Activated CD4-positive, alpha-beta T cell treated with anti-CD3 and anti-CD28 coated beads for 1 hour (primary cell): ENCODE measurements around the gene TCERG1.

Experiments used
- DNase-seq: peaks from one replicate; pipeline ENCODE4 v3.0.0-alpha.2; 2020

Gene TCERG1

GRCh38 chr5:146458894-146459293 lies 11.8 kb downstream of the TCERG1 start:
- DNase-seq, result no peak

GRCh38 chr5:146461319-146461718 lies 14.2 kb downstream of the TCERG1 start:
- DNase-seq, result no peak

- no peak for DNase-seq
Measured at GRCh38 chr5:146463446-146463845, 16.3 kb downstream of the TCERG1 start.

GRCh38 chr5:146466521-146467349 lies 19.6 kb downstream of the TCERG1 start:
- DNase-seq, result no peak

GRCh38 chr5:146467760-146468159 lies 20.6 kb downstream of the TCERG1 start:
- no peak for DNase-seq

- no peak for DNase-seq
Measured at GRCh38 chr5:146474065-146474464, 26.9 kb downstream of the TCERG1 start.

GRCh38 chr5:146475190-146475780 lies 28.2 kb downstream of the TCERG1 start:
- no peak for DNase-seq

GRCh38 chr5:146475906-146476305 lies 28.8 kb downstream of the TCERG1 start:
- no peak for DNase-seq

- no peak for DNase-seq
Measured at GRCh38 chr5:146482775-146483174, 35.6 kb downstream of the TCERG1 start.

GRCh38 chr5:146484714-146485391 lies 37.7 kb downstream of the TCERG1 start:
- no peak for DNase-seq

GRCh38 chr5:146490089-146490843 lies 43.1 kb downstream of the TCERG1 start:
- no peak for DNase-seq

GRCh38 chr5:146494656-146495055 lies 47.5 kb downstream of the TCERG1 start:
- DNase-seq, result no peak

- no peak for DNase-seq
Measured at GRCh38 chr5:146499680-146500079, 52.5 kb downstream of the TCERG1 start.

- DNase-seq, result no peak
Measured at GRCh38 chr5:146507428-146507827, 60.3 kb downstream of the TCERG1 start.

GRCh38 chr5:146510559-146511125 lies 63.5 kb downstream of the TCERG1 start:
- no peak for DNase-seq

GRCh38 chr5:146513462-146513861 lies 66.3 kb downstream of the TCERG1 start:
- no peak for DNase-seq

- no peak for DNase-seq
Measured at GRCh38 chr5:146514575-146514974, 67.4 kb downstream of the TCERG1 start.

GRCh38 chr5:146515473-146516150 lies 68.5 kb downstream of the TCERG1 start:
- DNase-seq, result no peak

GRCh38 chr5:146516151-146516475 lies 69.0 kb downstream of the TCERG1 start, which contains the start of gene GPR151:
Gene GPR151, minus strand, starts transcription at chr5:146516190. Its CDS starts 77 bp downstream, at chr5:146516113.
- no peak for DNase-seq

- DNase-seq, result no peak
Measured at GRCh38 chr5:146519554-146519953, 72.4 kb downstream of the TCERG1 start.

GRCh38 chr5:146520731-146521130 lies 73.6 kb downstream of the TCERG1 start:
- no peak for DNase-seq

GRCh38 chr5:146521403-146522106 lies 74.4 kb downstream of the TCERG1 start:
- DNase-seq, result no peak
